Measurements from ENCODE around the gene TPCN1.

The TPCN1 gene

GRCh38 chr12:113274848-113275247 is 53.6 kb downstream of the TPCN1 start:
- TF ChIP-seq GATA1 (IDR thresholded peaks at IDR 0.05; ENCODE audit: low read depth, low read length) (no peak), POLR2A (IDR thresholded peaks at IDR 0.05; ENCODE audit: low read length) (no peak)
- DNase-seq, result no peak

GRCh38 chr12:113276306-113276705 is 55.0 kb downstream of the TPCN1 start:
- no peak for DNase-seq
- no peak for TF ChIP-seq POLR2A (IDR thresholded peaks at IDR 0.05; ENCODE audit: low read length)
- no peak for TF ChIP-seq GATA1 (IDR thresholded peaks at IDR 0.05; ENCODE audit: low read depth, low read length)

GRCh38 chr12:113276946-113277500 is 55.8 kb downstream of the TPCN1 start:
- DNase-seq, result no peak
- no peak for TF ChIP-seq POLR2A (IDR thresholded peaks at IDR 0.05; ENCODE audit: low read length)
- no peak for TF ChIP-seq GATA1 (IDR thresholded peaks at IDR 0.05; ENCODE audit: low read depth, low read length)

- no peak for TF ChIP-seq POLR2A (IDR thresholded peaks at IDR 0.05; ENCODE audit: low read length)
- no peak for TF ChIP-seq GATA1 (IDR thresholded peaks at IDR 0.05; ENCODE audit: low read depth, low read length)
- DNase-seq, result no peak
These were observed 56.2 kb downstream of the TPCN1 start for GRCh38 chr12:113277511-113277910.

- TF ChIP-seq GATA1 (IDR thresholded peaks at IDR 0.05; ENCODE audit: low read depth, low read length) (no peak), POLR2A (IDR thresholded peaks at IDR 0.05; ENCODE audit: low read length) (no peak)
- DNase-seq, result no peak
These were observed 56.9 kb downstream of the TPCN1 start for GRCh38 chr12:113278141-113278540.

- TF ChIP-seq POLR2A (IDR thresholded peaks at IDR 0.05; ENCODE audit: low read length) (no peak), GATA1 (IDR thresholded peaks at IDR 0.05; ENCODE audit: low read depth, low read length) (no peak)
- DNase-seq, result no peak
These were observed 57.4 kb downstream of the TPCN1 start for GRCh38 chr12:113278633-113279032.

GRCh38 chr12:113284751-113285150 is 63.5 kb downstream of the TPCN1 start:
- no peak for DNase-seq
- TF ChIP-seq GATA1 (IDR thresholded peaks at IDR 0.05; ENCODE audit: low read depth, low read length), result no peak
- TF ChIP-seq POLR2A (IDR thresholded peaks at IDR 0.05; ENCODE audit: low read length), result no peak

- no peak for TF ChIP-seq GATA1 (IDR thresholded peaks at IDR 0.05; ENCODE audit: low read depth, low read length)
- no peak for DNase-seq
These were observed 64.7 kb downstream of the TPCN1 start for GRCh38 chr12:113285679-113286610.

- no peak for DNase-seq
- TF ChIP-seq POLR2A (IDR thresholded peaks at IDR 0.05; ENCODE audit: low read length) (no peak), GATA1 (IDR thresholded peaks at IDR 0.05; ENCODE audit: low read depth, low read length) (no peak)
These were observed 65.4 kb downstream of the TPCN1 start for GRCh38 chr12:113286712-113287111.

GRCh38 chr12:113287146-113287898 is 66.1 kb downstream of the TPCN1 start:
- no peak for TF ChIP-seq POLR2A (IDR thresholded peaks at IDR 0.05; ENCODE audit: low read length)
- TF ChIP-seq GATA1 (IDR thresholded peaks at IDR 0.05; ENCODE audit: low read depth, low read length), result no peak
- no peak for DNase-seq

- TF ChIP-seq POLR2A (IDR thresholded peaks at IDR 0.05; ENCODE audit: low read length) (no peak), GATA1 (IDR thresholded peaks at IDR 0.05; ENCODE audit: low read depth, low read length) (no peak)
- DNase-seq, result no peak
These were observed 66.6 kb downstream of the TPCN1 start for GRCh38 chr12:113287899-113288282.

GRCh38 chr12:113289361-113289760 is 68.1 kb downstream of the TPCN1 start:
- TF ChIP-seq GATA1 (IDR thresholded peaks at IDR 0.05; ENCODE audit: low read depth, low read length) (no peak), POLR2A (IDR thresholded peaks at IDR 0.05; ENCODE audit: low read length) (no peak)
- DNase-seq, result no peak

- DNase-seq, result peak; percentile 64 to 73
- TF ChIP-seq POLR2A (IDR thresholded peaks at IDR 0.05; ENCODE audit: low read length), result no peak
- no peak for TF ChIP-seq GATA1 (IDR thresholded peaks at IDR 0.05; ENCODE audit: low read depth, low read length)
These were observed 69.2 kb downstream of the TPCN1 start for GRCh38 chr12:113290506-113290905.

GRCh38 chr12:113291586-113291985 is 70.3 kb downstream of the TPCN1 start:
- TF ChIP-seq GATA1 (IDR thresholded peaks at IDR 0.05; ENCODE audit: low read depth, low read length), result no peak
- TF ChIP-seq POLR2A (IDR thresholded peaks at IDR 0.05; ENCODE audit: low read length), result no peak
- no peak for DNase-seq
